Measurements from ENCODE around the gene SPATS2.
"Not testable (repeated sequence)": the region's sequence is repeated elsewhere in the genome, so short reads cannot be mapped to it uniquely, and the experiment has no call there.

Gene SPATS2

DNA sequence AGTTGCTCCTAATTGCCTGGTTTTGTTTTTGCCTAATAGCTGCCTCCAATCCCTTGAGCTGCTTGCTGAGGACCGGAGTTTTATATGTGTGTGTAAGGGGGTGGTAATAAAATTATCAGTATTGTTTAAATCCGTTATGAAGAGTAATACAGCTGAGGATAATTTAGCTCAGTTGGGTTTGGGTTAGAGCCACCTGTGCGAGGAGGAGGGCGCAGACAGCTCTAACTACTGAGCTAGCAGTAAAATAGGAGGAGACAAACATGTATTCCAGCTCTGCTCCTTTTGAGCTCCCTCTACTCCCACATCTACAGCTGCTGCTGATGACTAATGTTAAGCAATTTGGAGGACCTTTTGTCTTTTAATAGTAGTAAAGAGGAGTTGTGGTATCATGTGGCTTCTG is 61.5 kb downstream of the SPATS2 start:
- H3K27ac ChIP-seq: no peak overlapping the region
- TF ChIP-seq, protein P1, sequence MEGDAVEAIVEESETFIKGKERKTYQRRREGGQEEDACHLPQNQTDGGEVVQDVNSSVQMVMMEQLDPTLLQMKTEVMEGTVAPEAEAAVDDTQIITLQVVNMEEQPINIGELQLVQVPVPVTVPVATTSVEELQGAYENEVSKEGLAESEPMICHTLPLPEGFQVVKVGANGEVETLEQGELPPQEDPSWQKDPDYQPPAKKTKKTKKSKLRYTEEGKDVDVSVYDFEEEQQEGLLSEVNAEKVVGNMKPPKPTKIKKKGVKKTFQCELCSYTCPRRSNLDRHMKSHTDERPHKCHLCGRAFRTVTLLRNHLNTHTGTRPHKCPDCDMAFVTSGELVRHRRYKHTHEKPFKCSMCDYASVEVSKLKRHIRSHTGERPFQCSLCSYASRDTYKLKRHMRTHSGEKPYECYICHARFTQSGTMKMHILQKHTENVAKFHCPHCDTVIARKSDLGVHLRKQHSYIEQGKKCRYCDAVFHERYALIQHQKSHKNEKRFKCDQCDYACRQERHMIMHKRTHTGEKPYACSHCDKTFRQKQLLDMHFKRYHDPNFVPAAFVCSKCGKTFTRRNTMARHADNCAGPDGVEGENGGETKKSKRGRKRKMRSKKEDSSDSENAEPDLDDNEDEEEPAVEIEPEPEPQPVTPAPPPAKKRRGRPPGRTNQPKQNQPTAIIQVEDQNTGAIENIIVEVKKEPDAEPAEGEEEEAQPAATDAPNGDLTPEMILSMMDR (IDR thresholded peaks at IDR 0.05): no peak
- no peak for TF ChIP-seq ZFX (IDR thresholded peaks at IDR 0.05; ENCODE audit: borderline replicate concordance)

DNA sequence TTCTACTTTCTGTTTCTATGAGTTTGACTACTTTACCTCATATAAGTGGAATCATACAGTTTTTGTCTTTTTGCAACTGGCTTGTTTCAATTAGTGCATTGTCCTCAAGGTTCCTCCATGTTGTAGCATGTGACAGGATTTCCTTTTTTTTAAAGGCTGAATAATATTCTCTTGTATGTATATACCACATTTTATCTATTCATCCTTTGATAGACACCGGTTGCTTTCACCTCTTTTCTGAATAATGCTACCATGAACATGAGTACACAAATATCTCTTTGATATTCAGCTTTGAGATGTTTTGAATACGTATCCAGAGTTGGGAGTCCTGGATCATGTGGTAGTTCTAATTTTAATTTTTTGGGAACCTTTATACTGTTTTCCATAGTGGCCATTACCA is 65.4 kb downstream of the SPATS2 start:
- no peak overlapping the region for H3K27ac ChIP-seq
- TF ChIP-seq, protein P1 (IDR thresholded peaks at IDR 0.05): no peak
- no peak for TF ChIP-seq ZFX (IDR thresholded peaks at IDR 0.05; ENCODE audit: borderline replicate concordance)

DNA sequence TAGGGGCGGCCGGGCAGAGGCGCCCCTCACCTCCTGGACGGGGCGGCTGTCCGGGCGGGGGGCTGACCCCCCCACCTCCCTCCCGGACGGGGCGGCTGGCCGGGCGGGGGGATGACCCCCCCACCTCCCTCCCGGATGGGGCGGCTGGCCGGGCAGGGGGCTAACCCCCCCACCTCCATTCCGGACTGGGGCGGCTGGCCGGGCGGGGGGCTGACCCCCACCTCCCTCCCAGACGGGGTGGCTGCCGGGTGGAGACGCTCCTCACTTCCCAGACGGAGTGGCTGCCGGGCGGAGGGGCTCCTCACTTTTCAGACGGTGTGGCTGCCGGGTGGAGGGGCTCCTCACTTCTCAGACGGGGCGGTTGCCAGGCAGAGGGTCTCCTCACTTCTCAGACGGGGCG is 69.5 kb downstream of the SPATS2 start:
- H3K27ac ChIP-seq: not testable (repeated sequence)

DNA sequence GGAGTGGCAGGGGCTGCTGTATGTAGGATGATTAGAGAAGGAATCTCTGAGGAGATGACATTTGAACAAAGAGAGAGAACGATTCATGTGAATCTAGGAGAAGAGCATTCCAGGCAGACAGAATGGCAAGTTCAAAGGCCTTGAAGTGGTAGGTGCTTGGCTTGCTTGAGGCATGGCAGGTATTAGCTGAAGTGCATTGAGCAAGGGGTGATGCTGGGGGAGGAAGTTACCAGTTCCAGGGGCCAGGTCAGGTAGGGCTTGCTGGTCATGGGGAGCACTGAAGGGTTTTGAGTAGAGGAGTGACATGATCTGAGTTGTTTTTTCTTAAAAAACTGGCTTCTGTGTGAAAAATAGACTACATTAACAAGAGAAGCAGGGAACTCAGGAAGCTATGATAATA is 71.8 kb downstream of the SPATS2 start:
- TF ChIP-seq, protein P1 (IDR thresholded peaks at IDR 0.05): no peak
- no peak for TF ChIP-seq ZFX (IDR thresholded peaks at IDR 0.05; ENCODE audit: borderline replicate concordance)
- no peak overlapping the region for H3K27ac ChIP-seq

DNA sequence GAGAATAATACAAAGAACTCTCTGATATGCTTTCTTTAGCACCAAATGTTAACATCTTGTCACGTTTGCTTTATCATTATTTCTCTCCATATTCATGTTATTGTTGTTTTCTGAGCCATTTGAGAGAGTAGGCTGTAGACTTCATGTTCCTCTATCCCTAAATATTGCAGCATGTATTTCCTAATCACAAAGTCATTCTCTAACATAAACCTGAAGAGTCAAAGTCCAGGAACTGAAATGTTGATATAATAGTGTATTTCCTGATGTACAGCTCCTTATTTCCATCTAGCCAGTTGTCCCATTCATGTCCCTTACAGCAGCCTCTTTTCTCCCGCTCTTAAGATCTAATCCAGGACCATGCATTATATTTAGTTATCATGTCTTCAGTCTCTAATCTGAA is 72.8 kb downstream of the SPATS2 start:
- H3K27ac ChIP-seq: no peak overlapping the region
- TF ChIP-seq, protein P1 (IDR thresholded peaks at IDR 0.05): no peak
- TF ChIP-seq ZFX (IDR thresholded peaks at IDR 0.05; ENCODE audit: borderline replicate concordance): no peak

DNA sequence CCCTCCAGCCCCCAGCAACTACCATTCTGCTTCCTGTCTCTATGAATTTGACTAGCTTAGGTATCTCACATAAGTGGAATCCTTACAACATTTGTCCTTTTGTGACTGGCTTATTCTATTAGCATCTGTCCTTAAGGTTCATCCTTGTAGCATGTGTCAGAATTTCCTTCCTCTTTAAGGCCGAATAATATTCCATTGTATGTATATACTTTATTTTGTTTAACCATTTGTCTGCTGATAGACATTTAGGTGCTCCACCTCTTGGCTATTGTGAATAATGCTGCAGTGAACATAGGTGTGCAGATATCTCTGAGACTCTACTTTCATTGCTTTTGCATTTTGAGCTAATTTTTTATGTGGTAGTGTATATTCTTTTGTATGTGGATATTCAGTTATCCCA is 75.7 kb downstream of the SPATS2 start:
- TF ChIP-seq ZFX (IDR thresholded peaks at IDR 0.05; ENCODE audit: borderline replicate concordance): no peak
- TF ChIP-seq, protein P1 (IDR thresholded peaks at IDR 0.05): no peak
- no peak overlapping the region for H3K27ac ChIP-seq

DNA sequence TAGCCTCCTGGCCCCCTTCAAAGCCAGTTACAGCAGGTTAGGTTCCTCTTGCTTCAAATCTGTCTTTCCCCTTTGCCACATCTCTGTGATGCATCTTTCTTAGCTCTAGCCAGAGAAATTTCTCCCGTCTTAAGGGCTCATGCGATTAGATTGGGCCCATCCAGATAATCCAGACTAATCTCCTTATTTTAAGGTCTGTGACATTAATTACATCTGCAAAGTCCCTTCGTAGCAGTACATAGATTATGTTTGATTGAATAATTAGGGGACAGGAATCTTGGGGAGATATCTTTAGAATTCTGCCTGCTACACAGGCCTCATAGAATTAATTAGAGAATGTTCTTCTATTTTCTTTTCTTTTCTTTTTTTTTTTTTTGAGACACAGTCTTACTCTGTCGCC is 79.3 kb downstream of the SPATS2 start:
- no peak overlapping the region for H3K27ac ChIP-seq
- TF ChIP-seq, protein P1 (IDR thresholded peaks at IDR 0.05): no peak
- no peak for TF ChIP-seq ZFX (IDR thresholded peaks at IDR 0.05; ENCODE audit: borderline replicate concordance)

DNA sequence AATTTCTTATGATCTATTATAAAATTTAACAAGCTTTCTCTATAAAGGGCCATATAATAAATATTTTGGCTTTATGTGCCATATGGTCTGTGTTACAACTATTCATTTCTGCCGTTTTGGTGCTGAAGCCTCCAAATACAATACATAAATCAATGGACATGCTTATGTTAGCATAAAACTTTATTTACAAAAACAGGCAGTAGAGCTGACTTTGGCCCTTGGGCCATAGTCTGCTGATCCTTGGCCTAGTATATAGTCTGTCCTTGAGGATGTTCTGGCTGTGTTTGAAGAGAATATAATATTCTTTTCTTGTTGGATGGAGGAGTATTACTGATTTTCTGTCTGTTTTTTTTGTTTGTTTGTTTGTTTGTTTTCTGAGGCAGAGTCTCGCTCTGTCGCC is 81.6 kb downstream of the SPATS2 start:
- no peak for TF ChIP-seq ZFX (IDR thresholded peaks at IDR 0.05; ENCODE audit: borderline replicate concordance)
- TF ChIP-seq, protein P1 (IDR thresholded peaks at IDR 0.05): no peak
- H3K27ac ChIP-seq: no peak overlapping the region
